Body of pancreas (tissue), 4 donors: ENCODE data around the gene KBTBD3. TPM values are rescaled to one million over a fixed set of nuclear protein-coding genes. Genes with fewer than 3 reads are reported as not detected.

Experiments
- ATAC-seq: fragments of 150-250 bp; one replicate; pipeline ENCODE4 v1.9.1; 2016
- DNase-seq, 4 donors: peaks; one replicate each; pipeline ENCODE4 v3.0.0-alpha.2; 2019
- H3K27ac ChIP-seq, 4 donors: fragments of 200-600 bp; sonication (generic); 1 replicate in 3 of 4; 2 replicates in 1 of 4; pipeline versions ENCODE4 v1.5.1 to v1.6.1; 2016 to 2019; ENCODE audit warnings: mild to moderate bottlenecking in 1 of 4, mixed read lengths in 1 of 4, moderate library complexity in 1 of 4
- H3K27me3 ChIP-seq, 2 donors: fragments of 200-600 bp; sonication (generic); one replicate each; pipeline ENCODE4 v1.6.0; 2016; ENCODE audit warnings: mild to moderate bottlenecking in 1 of 2
- H3K36me3 ChIP-seq, 2 donors: fragments of 200-600 bp; sonication (generic); replicated peaks in 1 of 2; 2 replicates each; pipeline ENCODE4 v1.5.1; 2016; ENCODE audit warnings: low read depth in 2 of 2; ENCODE audit not compliant: insufficient read depth in 1 of 2
- H3K4me1 ChIP-seq: fragments of 200-600 bp; sonication (generic); one replicate; pipeline ENCODE4 v1.6.0; 2016
- H3K4me3 ChIP-seq, 2 donors: fragments of 200-600 bp; sonication (generic); 1 replicate in 1 of 2; 2 replicates in 1 of 2; pipeline ENCODE4 v1.5.1; 2016 to 2019
- H3K9me3 ChIP-seq, 3 donors: fragments of 200-600 bp; sonication (generic); 1 replicate in 2 of 3; 2 replicates in 1 of 3; pipeline ENCODE4 v1.5.1; 2016
- CTCF ChIP-seq, 7 experiments: fragments of 450-650 bp in 4 of 7; fragments of 200-600 bp in 3 of 7; sonication (generic) in 3 of 7; IDR thresholded peaks; one replicate each; pipeline ENCODE4 v1.5.1; 2016 to 2019; ENCODE audit warnings: antibody characterized with exemption in 7 of 7
- POLR2A ChIP-seq, 3 donors: fragments of 450-650 bp; IDR thresholded peaks; one replicate each; pipeline ENCODE4 v1.6.1; 2016; ENCODE audit warnings: antibody characterized with exemption in 3 of 3, mild to moderate bottlenecking in 2 of 3
- WGBS, 2 donors: methylation state at CpG; one replicate each; pipeline ENCODE4 v1.1.5; 2017; 5-methylcytosine and 5-hydroxymethylcytosine counted together
- intact Hi-C: fragments of 100-400 bp; cut with DNase I; formaldehyde crosslinking; loops from one replicate; pipeline ENCODE4 v1.15.1; 2023
- total RNA-seq, 2 donors: library from RNA; depleted of rRNA; stranded (reverse); fragments of >200 nt; gene quantifications; one replicate each; pipeline ENCODE4 v1.1.0, GENCODE V29; 2016

The KBTBD3 gene
- total RNA-seq, 2 donors from 2014 or later, result 2.0 to 5.7 TPM

GRCh38 chr11:106101370-106101769 lies 24.2 kb upstream of the KBTBD3 start:
- ATAC-seq, result no peak
- intact Hi-C loops, result no loop called here
- Histone ChIP-seq H3K27me3 (no peaks in the 10 kb centered on the region), H3K9me3 (no peaks in the 10 kb centered on the region), H3K36me3 (peaks cover 3 to 6% of the 10 kb centered on the region in 2 donors), H3K27ac (no peak overlapping the region), H3K4me3 (no peak overlapping the region), H3K4me1 (no peaks in the 10 kb centered on the region)
- TF ChIP-seq CTCF (IDR thresholded peaks at IDR 0.05) (no peak), POLR2A (IDR thresholded peaks at IDR 0.05) (no peak)
- DNase-seq, result no peak
- WGBS, 2 donors, result 69 to 77% methylated on average over 3 of the region's 3 CpGs

GRCh38 chr11:106098893-106099553 lies 21.9 kb upstream of the KBTBD3 start:
- Histone ChIP-seq H3K36me3 (peaks cover 3 to 6% of the 10 kb centered on the region in 2 donors), H3K27me3 (no peaks in the 10 kb centered on the region), H3K9me3 (no peaks in the 10 kb centered on the region), H3K4me1 (no peaks in the 10 kb centered on the region), H3K4me3 (no peak overlapping the region), H3K27ac (no peak overlapping the region)
- DNase-seq, result no peak
- no peak for ATAC-seq
- WGBS, 2 donors, result 80 to 85% methylated on average over 1 of the region's 1 CpG
- TF ChIP-seq CTCF (IDR thresholded peaks at IDR 0.05) (no peak), POLR2A (IDR thresholded peaks at IDR 0.05) (no peak)
- intact Hi-C loops, result no loop called here

GRCh38 chr11:106092446-106092845 lies 15.3 kb upstream of the KBTBD3 start:
- ATAC-seq (no peak), DNase-seq (no peak)
- no peak for TF ChIP-seq POLR2A (IDR thresholded peaks at IDR 0.05)
- TF ChIP-seq CTCF (IDR thresholded peaks at IDR 0.05), result no peak
- H3K36me3 ChIP-seq, result peaks cover 0 to 12% of the 10 kb centered on the region in 2 donors
- H3K27me3 ChIP-seq, result no peaks in the 10 kb centered on the region
- H3K27ac ChIP-seq, result no peak overlapping the region
- no peak overlapping the region for H3K4me3 ChIP-seq
- 79 to 95% methylated on average over 1 of the region's 1 CpG for WGBS, 2 donors
- intact Hi-C loops, result no loop called here
- peaks cover 27% of the 10 kb centered on the region for H3K4me1 ChIP-seq
- no peaks in the 10 kb centered on the region for H3K9me3 ChIP-seq

- DNase-seq (no peak), ATAC-seq (no peak)
- no peak overlapping the region for H3K27ac ChIP-seq
- no peak overlapping the region for H3K4me3 ChIP-seq
- no peaks in the 10 kb centered on the region for H3K9me3 ChIP-seq
- no peaks in the 10 kb centered on the region for H3K27me3 ChIP-seq
- intact Hi-C loops, result no loop called here
- WGBS, 2 donors, result 74 to 85% methylated on average over 3 of the region's 3 CpGs
- peaks cover 34% of the 10 kb centered on the region for H3K4me1 ChIP-seq
- peaks cover 0 to 6% of the 10 kb centered on the region in 2 donors for H3K36me3 ChIP-seq
- TF ChIP-seq CTCF (IDR thresholded peaks at IDR 0.05), result no peak
- TF ChIP-seq POLR2A (IDR thresholded peaks at IDR 0.05), result no peak
Measured at GRCh38 chr11:106091480-106092123, 14.5 kb upstream of the KBTBD3 start.
